Uterus (tissue), 2 donors: ENCODE results near the gene SNX3.

Experiments
- CTCF ChIP-seq, 4 experiments: fragments of 200-600 bp in 2 of 4; fragments of 450-650 bp in 2 of 4; sonication (generic) in 2 of 4; IDR thresholded peaks; one replicate each; pipeline ENCODE4 v1.5.1; 2016 to 2019; ENCODE audit warnings: antibody characterized with exemption in 4 of 4, mild to moderate bottlenecking in 2 of 4, moderate library complexity in 1 of 4
- POLR2A ChIP-seq, 2 donors: fragments of 450-650 bp; IDR thresholded peaks; one replicate each; pipeline ENCODE4 v1.6.1; 2016; ENCODE audit warnings: antibody characterized with exemption in 2 of 2, mild to moderate bottlenecking in 1 of 2, moderate library complexity in 1 of 2

DNA sequence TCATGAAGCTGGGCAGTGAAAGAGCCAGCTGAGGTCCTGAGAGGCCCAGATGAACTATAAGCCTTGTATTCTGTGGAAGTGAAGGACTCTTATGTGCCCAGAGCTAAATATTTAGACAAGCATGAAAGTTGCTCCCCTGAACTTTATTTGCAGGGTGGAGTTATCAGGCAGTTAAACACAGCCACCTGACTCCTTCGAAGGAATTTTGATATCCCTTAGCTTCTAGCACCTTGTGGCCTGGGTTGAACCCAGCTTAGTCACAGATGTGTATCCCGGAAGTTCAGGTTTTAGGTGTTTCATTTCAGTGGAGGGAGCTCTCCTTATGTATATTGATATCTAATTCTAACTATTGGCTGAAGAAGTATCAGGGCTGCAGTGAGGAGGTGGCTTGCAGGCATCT is 74.6 kb downstream of the SNX3 start:
- TF ChIP-seq CTCF (IDR thresholded peaks at IDR 0.05) (no peak), POLR2A (IDR thresholded peaks at IDR 0.05) (no peak)
